Neural crest cell (in vitro differentiated cells): Measurements from ENCODE around the gene DSC1. TPM values are rescaled to one million over a fixed set of nuclear protein-coding genes. Genes with fewer than 3 reads are reported as not detected.

Experiments
- DNase-seq: peaks from one replicate; pipeline ENCODE4 v3.0.0; 2021; ENCODE audit warnings: low read depth, mixed read lengths, low spot score
- H3K27ac Mint-ChIP-seq: one replicate; pipeline ENCODE4 v1.8.0; 2021; ENCODE audit warnings: mild to moderate bottlenecking, mixed read lengths; ENCODE audit not compliant: unreplicated experiment
- H3K27me3 Mint-ChIP-seq: 2 replicates; pipeline ENCODE4 v1.8.0; 2021; ENCODE audit warnings: low read depth, mild to moderate bottlenecking, mixed read lengths
- H3K36me3 Mint-ChIP-seq: 2 replicates; pipeline ENCODE4 v1.8.0; 2021; ENCODE audit warnings: low read depth, mild to moderate bottlenecking, mixed read lengths
- H3K4me1 Mint-ChIP-seq: 2 replicates; pipeline ENCODE4 v1.8.0; 2021; ENCODE audit warnings: mixed read lengths
- H3K4me3 Mint-ChIP-seq: one replicate; pipeline ENCODE4 v1.8.0; 2021; ENCODE audit warnings: mild to moderate bottlenecking, mixed read lengths
- H3K9me3 Mint-ChIP-seq: 2 replicates; pipeline ENCODE4 v1.8.0; 2021; ENCODE audit warnings: mixed read lengths
- total RNA-seq: library from RNA; stranded (reverse); gene quantifications from 2 replicates; pipeline ENCODE4 v1.2.1, GENCODE V29; 2021
- TF ChIP-seq, protein P1 (sequence below): fragments of 200-600 bp; sonication (generic); conservative IDR thresholded peaks from 2 replicates; pipeline ENCODE4 v1.5.0; 2021; ENCODE audit warnings: antibody characterized with exemption, mild to moderate bottlenecking

Gene DSC1
- total RNA-seq, 1 donor from 2014 or later: not detected

DNA sequence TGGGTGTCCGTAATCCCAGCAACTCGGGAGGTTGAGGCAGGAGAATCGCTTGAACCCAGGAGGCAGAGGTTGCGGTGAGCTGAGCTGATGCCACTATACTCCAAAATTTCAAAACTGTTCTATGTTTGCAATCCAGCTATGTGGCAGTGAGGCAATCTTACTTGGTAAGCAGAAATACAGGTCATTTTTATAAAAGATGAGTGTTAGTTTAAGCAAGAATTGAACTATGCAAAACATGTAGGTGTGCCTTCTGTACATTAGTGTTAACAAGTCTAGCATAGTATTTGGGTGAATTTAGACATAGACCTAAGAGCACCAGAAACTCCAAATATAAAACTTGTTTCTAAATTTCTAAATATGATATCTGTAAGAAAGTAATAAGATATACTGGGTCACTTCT, 7.2 kb downstream of the DSC1 start:
- no peak for DNase-seq
- Mint-ChIP-seq H3K9me3 (no peaks in the 10 kb centered on the region), H3K4me3 (no peak overlapping the region), H3K27me3 (no peaks in the 10 kb centered on the region), H3K4me1 (no peaks in the 10 kb centered on the region), H3K27ac (no peak overlapping the region), H3K36me3 (no peaks in the 10 kb centered on the region)
- TF ChIP-seq, protein P1, sequence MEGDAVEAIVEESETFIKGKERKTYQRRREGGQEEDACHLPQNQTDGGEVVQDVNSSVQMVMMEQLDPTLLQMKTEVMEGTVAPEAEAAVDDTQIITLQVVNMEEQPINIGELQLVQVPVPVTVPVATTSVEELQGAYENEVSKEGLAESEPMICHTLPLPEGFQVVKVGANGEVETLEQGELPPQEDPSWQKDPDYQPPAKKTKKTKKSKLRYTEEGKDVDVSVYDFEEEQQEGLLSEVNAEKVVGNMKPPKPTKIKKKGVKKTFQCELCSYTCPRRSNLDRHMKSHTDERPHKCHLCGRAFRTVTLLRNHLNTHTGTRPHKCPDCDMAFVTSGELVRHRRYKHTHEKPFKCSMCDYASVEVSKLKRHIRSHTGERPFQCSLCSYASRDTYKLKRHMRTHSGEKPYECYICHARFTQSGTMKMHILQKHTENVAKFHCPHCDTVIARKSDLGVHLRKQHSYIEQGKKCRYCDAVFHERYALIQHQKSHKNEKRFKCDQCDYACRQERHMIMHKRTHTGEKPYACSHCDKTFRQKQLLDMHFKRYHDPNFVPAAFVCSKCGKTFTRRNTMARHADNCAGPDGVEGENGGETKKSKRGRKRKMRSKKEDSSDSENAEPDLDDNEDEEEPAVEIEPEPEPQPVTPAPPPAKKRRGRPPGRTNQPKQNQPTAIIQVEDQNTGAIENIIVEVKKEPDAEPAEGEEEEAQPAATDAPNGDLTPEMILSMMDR: no peak

DNA sequence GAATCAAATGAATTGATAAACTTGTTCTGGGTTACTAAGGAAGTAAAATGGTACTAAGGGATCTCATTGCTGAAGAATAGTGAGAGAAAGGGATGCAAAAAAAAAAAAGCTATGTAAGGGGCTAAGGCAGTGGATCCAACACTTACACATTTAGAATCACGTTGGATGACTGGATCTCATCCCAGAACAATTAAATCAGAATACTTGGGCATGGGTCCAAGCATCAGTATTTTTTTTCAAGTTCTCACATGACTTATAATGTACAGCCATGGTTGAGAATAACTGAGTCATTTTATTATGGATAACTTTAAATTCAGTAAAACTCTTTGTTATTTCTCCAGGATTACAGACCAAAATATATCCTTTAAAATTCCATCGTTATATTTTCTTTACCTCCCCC, 8.5 kb downstream of the DSC1 start:
- no peak for DNase-seq
- no peak overlapping the region for H3K27ac Mint-ChIP-seq
- H3K4me3 Mint-ChIP-seq: no peak overlapping the region
- no peaks in the 10 kb centered on the region for H3K27me3 Mint-ChIP-seq
- no peaks in the 10 kb centered on the region for H3K4me1 Mint-ChIP-seq
- TF ChIP-seq, protein P1: no peak
- no peaks in the 10 kb centered on the region for H3K36me3 Mint-ChIP-seq
- no peaks in the 10 kb centered on the region for H3K9me3 Mint-ChIP-seq

DNA sequence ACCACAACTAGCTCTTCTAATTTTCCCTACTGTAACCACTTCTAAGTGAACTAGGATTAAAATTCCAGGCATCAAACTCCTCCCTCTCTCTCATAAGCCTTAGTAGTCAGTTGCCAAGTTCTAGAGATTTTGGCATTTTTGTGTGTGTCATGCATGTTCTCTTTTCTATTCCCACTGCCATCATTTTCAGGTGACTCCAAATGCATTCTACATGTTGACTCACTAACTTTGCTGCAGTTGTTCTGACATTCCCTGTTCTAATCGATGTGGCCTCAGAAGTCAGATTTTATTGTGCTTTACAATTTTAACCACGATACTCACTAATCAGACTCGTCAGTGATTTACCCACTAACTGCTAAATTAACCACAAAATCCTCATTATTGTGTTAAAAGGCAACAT, 13.3 kb downstream of the DSC1 start:
- DNase-seq: no peak
- TF ChIP-seq, protein P1: no peak
- H3K27ac Mint-ChIP-seq: no peak overlapping the region
- H3K36me3 Mint-ChIP-seq: no peaks in the 10 kb centered on the region
- peaks cover 5% of the 10 kb centered on the region for H3K9me3 Mint-ChIP-seq
- H3K4me1 Mint-ChIP-seq: no peaks in the 10 kb centered on the region
- no peaks in the 10 kb centered on the region for H3K27me3 Mint-ChIP-seq
- H3K4me3 Mint-ChIP-seq: no peak overlapping the region

DNA sequence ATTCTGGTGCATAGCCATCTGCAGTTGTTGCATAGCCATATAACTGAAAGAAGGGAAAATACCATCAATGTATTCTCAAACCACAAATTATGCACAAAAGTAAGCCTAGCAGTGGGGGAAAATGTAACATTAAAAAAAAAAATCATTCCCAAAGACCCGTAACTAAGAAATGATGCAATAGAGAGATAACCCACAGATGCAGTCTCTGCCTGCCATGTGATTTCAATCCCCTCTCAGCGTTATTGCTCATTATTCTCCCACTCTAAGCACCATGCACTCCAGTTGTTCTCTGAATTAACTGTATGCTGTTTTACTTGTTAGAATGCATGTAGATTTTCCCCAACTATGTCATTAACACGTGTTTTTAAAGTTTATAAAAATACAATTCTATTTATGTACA, 14.1 kb downstream of the DSC1 start:
- H3K27ac Mint-ChIP-seq: no peak overlapping the region
- no peaks in the 10 kb centered on the region for H3K36me3 Mint-ChIP-seq
- TF ChIP-seq, protein P1: no peak
- no peak overlapping the region for H3K4me3 Mint-ChIP-seq
- no peaks in the 10 kb centered on the region for H3K27me3 Mint-ChIP-seq
- DNase-seq: no peak
- peaks cover 5% of the 10 kb centered on the region for H3K9me3 Mint-ChIP-seq
- H3K4me1 Mint-ChIP-seq: no peaks in the 10 kb centered on the region

DNA sequence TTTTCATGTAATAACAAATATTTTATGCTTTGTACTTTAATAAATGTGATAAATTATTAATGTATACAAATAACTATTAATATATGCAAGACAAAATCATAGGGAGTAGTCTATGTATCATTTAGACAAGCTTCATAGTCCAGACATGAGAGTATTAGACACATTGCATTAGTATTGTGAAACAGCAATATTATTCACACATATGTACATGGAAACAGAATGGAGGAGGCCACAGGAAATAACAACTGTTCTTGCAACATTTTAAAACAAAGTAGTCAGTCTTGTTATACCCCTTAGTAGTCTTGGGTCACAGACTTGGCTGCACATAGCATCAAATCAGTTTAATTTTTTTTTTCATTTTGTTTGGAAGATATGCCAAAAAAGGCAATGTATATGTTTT, 15.8 kb downstream of the DSC1 start:
- Mint-ChIP-seq H3K4me1 (no peaks in the 10 kb centered on the region), H3K36me3 (no peaks in the 10 kb centered on the region), H3K4me3 (no peak overlapping the region), H3K27ac (no peak overlapping the region), H3K27me3 (no peaks in the 10 kb centered on the region), H3K9me3 (peaks cover 5% of the 10 kb centered on the region)
- DNase-seq: no peak
- TF ChIP-seq, protein P1: no peak

DNA sequence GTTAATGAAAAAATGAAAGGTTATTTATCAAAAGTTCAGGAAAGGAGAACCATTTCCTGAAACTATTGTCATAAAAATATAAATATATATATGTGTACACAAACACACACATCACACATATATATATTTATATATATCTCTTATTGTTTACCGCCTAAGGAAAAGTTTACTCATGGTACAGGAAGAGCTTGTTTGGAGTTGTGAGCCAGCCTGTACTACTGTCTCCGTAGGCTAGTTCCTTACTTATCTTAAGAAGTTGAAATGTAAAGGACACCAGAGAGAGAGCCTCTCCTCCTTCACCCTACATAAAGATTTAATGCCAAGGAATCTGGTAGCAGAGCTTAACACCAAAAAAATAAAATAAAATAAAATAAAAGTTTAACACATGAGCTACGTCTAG, 19.6 kb downstream of the DSC1 start:
- Mint-ChIP-seq H3K4me3 (no peak overlapping the region), H3K27me3 (no peaks in the 10 kb centered on the region), H3K4me1 (no peaks in the 10 kb centered on the region), H3K27ac (no peak overlapping the region), H3K9me3 (peaks cover 5% of the 10 kb centered on the region), H3K36me3 (no peaks in the 10 kb centered on the region)
- no peak for DNase-seq
- TF ChIP-seq, protein P1: no peak
